HG02763 (cell line): ENCODE measurements around the gene SHB.

ENCODE experiments used
- ATAC-seq: cut with Tn5 transposase; IDR thresholded peaks from one replicate; pipeline ENCODE4 v1.9.1; 2021; ENCODE audit warnings: mild to moderate bottlenecking, moderate library complexity; ENCODE audit not compliant: unreplicated experiment

The SHB gene

GRCh38 chr9:38043931-38044623 is 24.9 kb downstream of the SHB start:
- no peak for ATAC-seq

GRCh38 chr9:38042626-38043357 is 26.2 kb downstream of the SHB start:
- ATAC-seq = no peak

DNA sequence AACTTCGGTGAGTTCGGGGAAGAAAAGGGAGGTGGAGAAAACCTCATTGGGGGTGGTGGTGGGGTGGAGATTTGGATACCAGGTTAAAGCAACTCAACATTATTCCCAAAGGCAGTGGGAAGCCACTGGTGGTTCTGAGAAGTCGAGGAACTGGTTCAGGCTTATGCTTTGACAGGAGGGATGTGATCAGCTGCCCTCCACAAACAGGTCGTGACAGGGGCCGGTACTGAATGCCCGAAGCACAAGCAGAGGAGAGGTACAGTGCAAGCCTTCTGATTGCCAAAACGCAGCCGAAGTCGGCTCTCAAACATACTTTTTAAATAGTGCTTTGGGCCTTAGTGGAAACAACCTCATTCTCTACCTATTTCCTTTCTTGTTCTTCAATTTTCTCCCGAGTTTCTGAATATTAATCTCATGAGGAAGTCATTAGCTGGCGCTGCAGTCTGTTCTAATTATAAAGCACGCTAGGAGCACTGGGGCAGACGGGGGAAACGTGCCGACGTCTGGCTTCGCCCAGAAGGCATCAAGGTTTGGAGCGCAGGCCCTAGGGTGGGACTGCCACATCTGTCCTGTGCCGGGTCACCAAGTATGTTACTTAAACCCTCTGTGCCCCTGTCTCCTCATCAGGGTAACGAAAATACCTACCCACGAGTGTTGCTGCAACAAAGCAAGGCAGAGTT is 27.3 kb downstream of the SHB start:
- no peak for ATAC-seq

- ATAC-seq = no peak
These were observed 28.9 kb downstream of the SHB start for GRCh38 chr9:38039907-38040682.

GRCh38 chr9:38039090-38039906 is 29.7 kb downstream of the SHB start:
- ATAC-seq = no peak

DNA sequence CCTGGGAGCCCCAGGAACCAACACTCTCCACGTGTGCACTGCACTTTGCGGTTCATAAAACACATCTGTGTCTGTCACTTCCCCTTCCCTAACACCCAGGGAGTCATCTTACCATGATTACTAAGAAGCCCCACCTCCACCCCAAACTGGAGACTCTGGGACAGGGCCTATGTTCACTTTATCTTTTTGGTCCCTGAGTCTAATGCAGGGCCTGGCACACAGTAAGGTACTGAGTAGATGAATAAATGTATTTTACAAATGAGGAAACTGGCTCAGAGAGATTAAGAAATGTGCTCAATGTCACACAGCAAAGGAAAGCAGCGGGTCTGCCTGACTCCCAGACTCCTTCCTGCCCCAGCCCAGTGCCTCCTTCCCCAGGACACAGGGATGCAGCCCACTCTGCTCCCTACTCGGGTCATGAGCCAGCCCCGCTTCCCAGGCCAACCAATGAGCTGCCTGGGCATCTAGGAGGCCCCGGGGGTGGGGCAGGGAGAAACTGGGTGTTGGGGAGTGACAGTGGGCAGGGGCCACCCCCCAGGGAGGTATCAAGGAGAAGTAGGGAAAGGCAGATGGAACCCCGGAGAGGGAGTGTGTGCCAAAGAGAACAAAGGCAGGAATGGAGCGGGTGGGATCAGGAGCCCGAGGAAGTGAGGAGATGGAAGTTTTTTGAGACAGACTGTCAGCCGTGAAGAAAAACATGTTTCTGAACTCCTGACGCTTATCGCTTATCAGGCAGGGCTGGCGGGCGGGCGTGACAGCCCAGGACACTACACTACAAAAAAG is 30.5 kb downstream of the SHB start:
- no peak for ATAC-seq

DNA sequence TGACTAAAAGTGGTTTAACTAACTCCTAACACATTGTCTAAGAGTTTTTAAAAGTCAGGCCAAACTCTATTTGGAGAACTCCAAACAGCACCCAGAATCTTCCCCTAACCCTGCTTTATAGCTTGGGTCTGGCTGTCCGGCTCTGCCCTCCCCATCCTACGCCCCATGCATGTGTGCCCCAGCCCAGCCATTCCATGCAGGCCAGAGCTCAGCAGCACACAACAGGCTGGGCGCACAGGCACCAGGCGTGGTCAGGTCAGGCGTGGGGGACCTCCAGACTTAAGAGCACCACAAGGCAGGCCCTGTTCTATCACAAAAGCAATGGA is 31.1 kb downstream of the SHB start:
- no peak for ATAC-seq

DNA sequence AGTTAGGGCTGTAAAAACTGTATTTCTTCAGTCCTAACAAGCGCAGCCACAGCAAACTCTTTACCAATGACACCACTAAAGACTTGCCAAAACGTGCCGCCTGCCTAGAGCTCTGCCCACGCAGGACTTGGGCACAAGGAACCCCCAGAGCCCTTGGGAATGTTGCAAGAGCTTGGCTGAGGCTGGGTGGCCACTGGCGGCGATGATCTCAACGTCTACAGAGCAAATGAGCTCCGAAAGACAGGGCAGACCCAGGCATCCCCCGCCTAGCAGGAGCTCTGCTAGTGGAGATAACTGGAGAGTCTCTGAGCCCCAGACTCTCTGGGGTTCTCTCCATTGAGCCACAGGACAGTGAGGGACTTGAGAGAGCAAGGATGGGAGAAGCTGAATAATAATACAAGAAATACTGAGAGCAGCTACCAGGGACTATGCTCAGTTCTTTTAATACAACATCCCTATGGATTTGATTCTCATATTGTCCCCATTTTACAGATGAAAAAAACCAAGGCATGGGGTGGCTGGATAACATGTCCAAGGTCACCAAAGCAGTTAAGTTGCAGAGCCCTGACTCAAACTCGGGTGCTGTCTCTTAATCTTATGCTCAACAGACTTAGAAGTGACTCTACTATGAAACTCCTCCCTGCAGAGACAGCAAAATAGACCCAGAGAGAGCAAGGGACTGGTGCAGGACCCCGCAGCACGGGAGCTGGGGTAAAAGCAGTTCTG is 32.5 kb downstream of the SHB start:
- ATAC-seq = no peak

- no peak for ATAC-seq
These were observed 33.2 kb downstream of the SHB start for GRCh38 chr9:38035873-38036272.

GRCh38 chr9:38033941-38034340 is 35.1 kb downstream of the SHB start:
- no peak for ATAC-seq

- no peak for ATAC-seq
These were observed 36.5 kb downstream of the SHB start for GRCh38 chr9:38032266-38033110.

GRCh38 chr9:38031594-38031993 is 37.4 kb downstream of the SHB start:
- no peak for ATAC-seq

DNA sequence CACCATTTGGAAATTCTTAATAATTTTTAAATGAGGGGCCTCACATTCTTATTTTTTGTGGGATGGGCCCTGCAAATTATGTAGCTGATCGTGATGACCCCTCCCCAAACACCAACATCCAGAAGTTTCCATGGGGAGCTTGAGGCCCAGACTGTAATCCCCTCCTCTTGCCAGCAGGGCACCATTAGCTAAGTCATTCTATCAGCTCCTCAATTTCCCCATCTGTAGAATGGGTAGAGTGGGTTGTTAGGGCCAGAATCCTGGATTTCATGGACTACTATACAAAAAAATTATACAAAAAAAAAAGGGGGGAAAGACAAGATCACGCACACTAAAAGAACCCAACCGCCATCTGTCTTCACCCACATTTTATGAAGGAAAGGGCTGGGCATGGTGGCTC is 38.4 kb downstream of the SHB start:
- ATAC-seq = no peak

- no peak for ATAC-seq
These were observed 39.0 kb downstream of the SHB start for GRCh38 chr9:38029915-38030638.

GRCh38 chr9:38027714-38028113 is 41.3 kb downstream of the SHB start:
- no peak for ATAC-seq

DNA sequence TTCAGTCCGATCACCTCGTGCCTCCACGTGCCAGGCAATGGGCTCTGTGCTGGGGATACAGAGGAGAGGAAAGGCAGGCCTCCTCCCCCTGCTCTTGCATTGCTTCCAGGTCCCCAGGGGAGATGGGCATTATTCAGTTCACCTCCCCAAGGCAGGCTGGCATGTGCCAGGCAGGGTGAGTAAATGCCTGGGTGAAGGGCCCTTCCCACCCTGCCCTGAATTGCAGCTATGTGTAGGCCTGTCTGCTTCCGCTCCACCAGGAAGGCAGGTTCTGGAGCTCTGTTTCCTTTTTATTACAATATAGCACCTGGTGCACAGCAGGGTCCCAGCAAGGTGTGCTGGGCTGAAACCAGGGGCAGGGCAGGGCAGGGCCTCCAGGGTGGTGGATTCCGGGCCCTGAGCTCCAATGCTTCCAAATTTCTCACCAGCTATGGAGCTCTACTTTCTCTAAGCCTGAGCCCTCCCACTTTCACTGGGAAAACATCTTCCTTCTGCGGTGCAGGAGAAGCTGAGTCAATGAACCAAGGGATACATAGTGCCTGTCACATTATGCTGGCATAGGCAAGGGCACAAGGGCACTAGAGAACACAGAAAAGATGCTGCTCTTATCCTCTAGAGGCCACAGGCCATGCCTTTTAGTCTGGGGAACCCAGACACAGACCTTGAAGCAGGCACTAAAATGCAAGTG is 42.0 kb downstream of the SHB start:
- no peak for ATAC-seq
